GM21367 (cell line): Measurements from ENCODE around the gene LRTM2.

Experiments used
- ATAC-seq: cut with Tn5 transposase; IDR thresholded peaks from one replicate; pipeline ENCODE4 v1.9.1; 2021; ENCODE audit not compliant: unreplicated experiment

The LRTM2 gene

DNA sequence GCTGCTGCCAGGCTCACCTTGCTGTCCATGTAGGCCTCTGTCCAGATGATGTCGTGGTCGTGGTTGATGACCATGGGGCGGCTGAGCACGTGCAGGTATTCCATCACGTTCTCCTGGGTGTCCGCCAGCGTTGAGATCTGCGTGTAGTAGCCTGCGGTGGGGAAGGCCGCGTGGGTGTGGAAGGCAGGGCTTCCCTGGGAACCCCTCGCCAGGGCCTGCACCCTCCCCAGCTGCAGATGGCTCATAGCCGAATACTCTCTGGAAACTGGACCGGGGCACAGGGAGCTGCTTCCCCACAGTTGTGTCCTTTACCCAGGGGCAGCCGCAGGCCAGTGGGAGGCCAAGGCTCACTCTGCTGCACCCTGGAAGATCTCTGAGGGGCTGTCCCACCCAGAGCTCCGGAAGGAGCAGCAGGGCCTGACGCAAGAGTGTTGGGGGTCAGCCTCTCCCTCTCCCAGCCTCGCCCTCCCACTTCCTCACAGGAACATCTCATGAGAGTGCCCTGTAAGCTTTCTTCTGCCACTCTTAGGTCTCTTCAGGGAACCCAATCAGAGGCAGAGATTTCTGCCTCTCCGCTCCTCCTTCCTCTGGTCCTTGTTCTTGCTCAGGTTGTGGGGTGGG, 62.6 kb downstream of the LRTM2 start:
- no peak for ATAC-seq

- ATAC-seq: no peak
Observed at GRCh38 chr12:1883513-1883912, 63.1 kb downstream of the LRTM2 start.

- ATAC-seq: no peak
Observed at GRCh38 chr12:1884651-1885050, 64.3 kb downstream of the LRTM2 start.

- no peak for ATAC-seq
Observed at GRCh38 chr12:1885082-1885596, 64.8 kb downstream of the LRTM2 start.

- no peak for ATAC-seq
Observed at GRCh38 chr12:1885599-1886245, 65.4 kb downstream of the LRTM2 start.
